GM18858 (cell line): ENCODE data around the gene TMIE.

Experiments
- ATAC-seq: cut with Tn5 transposase; IDR thresholded peaks from one replicate; pipeline ENCODE4 v1.9.1; 2021; ENCODE audit not compliant: unreplicated experiment

The TMIE gene

DNA sequence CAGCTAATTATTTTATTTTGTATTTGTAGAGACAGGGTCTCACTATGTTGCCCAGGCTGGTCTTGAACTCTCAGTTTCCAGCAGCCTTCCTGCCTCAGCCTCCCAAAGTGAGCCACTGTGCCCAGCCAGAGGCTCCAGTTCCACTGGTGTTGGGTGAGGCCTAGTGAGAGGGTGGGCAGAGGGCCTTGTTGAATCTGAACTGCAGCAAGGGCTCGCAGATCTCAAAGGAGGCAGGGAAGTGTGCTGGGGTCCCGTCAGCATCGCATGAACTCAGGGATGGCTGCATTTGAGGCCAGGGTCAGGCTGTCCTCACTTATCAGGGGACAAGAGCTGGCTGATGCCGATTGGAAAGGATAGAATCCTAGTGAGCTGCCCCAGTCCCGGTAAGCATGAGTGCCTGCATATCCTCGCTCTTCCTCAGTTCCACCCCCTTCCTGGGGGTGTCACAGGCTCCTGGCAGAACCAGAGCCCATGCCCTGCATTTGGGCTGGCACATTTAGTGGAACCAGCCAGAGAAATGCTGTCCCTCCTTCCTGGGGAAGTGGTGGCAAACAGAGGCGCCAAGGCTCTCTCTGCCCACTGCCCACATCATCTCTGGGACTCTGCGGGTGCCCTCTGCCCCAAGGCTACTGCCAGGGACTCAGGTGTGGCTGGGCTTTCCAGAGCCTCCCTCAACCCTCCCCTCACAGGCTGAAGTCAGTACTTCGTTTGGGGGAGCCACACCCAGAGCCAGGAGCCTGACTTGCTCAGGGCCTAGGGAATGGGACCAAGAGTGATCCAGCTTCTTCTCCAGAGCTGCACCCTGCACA is 31.8 kb upstream of the TMIE start:
- no peak for ATAC-seq

DNA sequence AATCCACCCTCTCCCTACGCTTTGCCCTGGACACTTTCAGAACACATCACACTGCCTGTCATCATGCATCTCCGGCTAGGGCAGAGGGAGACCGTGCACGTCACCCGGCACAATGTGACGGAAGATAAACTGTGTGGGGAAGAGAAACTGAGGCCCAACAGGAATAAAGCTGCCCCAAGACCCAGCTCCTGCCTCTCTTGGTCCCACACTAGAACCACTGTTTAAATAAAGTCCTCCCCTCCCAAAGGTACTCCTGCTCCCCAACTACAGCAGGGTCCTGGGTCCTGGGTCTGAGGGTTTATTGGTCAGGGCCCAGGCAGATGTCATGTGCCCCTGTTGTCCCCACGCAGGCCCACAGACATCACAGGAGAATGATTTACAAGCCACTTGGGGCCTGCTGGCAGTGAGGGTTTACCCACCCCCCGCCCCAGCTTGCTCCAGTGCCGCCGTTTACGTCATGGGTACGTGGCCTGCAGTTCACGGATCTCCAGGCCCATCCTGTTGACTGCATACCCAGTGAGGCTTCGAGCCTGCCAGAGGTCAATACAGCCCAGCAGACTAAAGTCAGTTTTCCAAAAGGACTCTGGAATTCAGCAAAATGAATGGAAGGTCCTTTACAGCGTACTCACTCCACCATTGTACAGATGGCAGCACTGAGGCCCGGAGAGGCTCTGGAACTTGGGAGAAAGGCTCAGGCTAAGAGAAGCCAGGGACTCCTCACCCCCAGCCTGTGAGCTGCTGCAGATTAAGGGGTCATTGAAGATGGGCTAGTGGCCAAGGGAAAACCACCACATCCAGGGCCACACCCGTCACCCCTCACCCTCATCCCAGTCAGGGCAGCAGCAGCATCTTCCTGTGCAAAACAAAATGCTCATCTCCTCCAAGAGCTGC is 30.9 kb upstream of the TMIE start:
- no peak for ATAC-seq

DNA sequence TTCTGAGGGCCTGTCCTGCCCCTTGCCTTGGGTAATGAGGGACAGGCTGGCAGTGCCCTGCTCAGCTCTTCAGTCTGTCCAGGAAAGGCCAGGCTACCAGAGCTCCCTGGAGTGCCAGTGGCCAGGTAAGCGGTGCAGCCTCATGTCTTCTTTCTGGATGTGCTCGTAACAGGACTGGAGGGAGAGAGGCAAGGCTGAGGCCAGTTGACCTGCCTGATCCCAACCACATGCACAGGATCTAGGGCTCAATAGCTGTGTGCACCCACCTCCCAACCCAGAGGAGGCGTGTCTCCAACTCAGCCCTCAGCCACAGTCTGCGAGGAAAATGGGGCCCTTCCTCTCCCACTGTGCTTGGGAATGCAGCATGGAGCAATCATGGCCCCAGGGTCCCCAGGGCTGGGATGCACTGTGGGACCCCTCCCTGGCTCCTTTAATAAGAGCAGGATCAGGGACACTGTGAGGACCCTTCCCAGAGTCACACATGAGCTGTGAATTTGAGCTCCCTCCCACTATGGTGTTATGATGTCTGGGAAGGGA is 30.2 kb upstream of the TMIE start:
- ATAC-seq, result no peak

DNA sequence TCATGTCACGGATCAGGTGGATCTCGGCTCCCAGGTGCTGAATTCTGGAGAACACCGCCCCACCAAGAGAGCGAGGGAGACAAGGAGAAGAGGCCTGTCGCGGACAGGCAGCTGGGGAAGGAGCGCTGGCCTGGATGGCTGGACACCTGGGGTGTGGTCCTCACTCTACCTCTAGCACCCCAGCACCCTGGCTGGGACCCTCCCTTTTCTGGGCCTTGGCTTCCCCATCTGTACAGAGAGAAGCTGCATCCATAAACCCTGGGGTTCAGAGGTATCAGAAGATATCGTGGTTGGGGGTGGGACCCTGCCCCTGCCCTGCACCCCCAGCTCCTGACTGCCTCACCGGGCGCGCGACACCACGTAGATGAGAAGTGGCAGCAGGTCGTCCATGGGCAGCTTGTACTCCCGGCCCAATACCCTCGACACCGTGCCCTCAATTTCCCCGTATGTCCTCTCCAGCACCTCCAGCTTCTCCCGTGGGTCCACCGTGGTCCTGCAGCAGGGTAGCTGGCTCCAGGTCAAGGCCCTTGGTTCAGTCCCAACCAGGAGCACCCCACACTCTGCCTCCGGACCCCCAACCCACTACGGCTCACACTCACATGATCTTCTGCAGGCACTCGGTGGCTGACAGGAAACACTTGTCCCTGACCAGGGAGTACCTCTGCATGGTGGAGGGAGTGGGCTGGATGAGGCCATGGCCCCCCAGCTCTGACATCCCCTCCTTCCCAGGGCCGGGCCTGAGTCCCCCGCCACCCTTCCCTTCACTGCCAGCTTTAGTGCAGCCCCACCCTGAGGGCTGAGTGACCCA is 29.4 kb upstream of the TMIE start:
- no peak for ATAC-seq

DNA sequence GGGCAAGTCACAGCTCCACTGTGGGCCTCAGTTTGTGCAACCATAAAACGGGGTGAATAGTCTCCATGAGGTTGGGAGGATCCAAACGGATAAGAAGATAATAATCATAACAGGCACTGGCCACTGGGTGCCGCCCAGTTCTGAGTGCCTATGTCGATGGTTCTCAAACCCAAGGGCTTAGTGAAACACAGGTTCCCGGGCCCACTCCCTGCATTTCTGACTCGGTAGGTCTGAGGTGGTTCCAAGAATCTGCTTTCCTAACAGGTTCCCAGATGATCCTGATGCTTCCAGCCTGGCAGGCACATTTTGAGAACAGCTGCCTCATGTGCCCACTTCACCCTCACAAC is 28.9 kb upstream of the TMIE start:
- ATAC-seq, result no peak

DNA sequence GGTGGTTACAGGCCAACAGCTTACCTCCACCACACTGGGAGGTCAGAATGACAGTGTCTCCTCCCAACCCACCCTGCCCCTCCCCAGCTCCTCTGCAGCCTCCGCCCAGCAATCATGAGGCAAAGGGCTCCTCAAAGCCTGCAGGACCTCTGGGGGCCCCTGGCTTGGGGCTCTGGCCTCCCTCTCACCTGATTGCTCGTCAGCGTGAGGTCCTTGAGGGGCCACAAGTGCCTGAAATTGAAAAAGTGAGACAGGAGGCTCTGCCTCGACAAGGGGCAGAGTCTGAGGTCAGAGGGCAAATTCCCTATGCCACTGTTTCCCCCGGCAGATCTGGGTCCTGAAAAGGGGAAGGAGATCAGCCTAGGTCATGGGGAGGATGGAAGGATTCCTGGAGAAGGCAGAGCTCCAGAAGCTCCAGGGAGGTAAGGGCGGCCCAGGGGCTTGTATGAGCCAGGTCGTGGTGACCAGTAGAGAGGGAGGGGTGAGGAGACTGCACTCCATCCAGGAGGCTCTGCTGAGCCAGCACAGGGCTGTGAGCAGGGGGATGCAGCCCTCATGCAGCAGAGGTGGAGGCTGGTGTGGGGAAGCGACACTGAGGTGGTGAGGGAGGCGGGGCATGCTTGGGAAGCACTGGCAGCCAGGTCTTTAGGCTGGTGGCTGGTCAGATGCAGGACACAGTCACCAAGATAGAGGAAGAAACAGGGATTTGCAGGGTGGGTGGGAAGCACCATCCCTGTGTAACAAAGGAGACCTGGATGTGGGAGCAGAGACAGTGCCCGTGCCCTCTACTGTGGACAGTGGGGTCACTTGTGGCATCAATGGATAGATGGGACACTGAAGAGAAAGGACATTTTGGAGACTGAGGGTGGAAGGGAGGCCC is 27.8 kb upstream of the TMIE start:
- ATAC-seq, result no peak

DNA sequence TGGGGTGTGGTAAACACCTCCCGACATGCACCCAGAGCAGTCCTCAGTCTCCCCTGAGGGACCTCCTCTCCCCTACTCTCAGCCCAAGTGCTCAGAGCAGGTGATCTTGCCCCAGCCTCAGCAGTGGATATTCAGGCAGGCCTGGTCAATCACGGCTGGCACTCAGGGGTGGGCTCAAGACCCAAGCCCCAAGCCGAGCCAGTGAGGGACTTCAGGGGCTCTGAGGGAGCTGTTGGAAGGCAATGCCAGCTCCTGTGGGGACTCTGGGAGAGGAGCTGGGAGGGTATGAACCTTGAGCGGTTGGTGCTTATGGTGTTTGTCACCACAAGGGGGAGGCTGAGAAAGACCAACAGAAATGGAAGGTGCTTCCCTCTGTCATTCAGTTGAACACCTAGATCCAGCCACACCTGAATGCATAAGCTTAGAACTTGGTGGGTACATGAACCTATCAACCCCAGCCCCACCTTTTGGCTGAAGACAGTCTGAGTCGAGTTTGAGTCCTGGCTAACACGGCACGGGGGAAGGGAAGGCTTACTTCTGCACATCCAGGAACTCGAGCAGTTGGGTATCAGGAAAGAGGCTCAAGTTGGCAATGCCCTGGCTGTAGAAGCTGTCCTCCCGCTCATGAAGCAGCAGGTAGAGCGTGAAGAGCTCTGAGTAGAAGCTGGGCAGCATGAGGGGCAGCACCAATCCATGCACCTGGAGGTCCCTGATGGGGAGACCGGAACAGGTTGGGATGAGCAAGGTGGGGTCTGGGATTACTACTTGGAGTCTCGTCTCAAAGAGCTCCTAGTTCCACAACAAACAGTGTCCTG is 27.0 kb upstream of the TMIE start:
- no peak for ATAC-seq

- no peak for ATAC-seq
Observed at GRCh38 chr3:46675426-46675825, 25.8 kb upstream of the TMIE start.

DNA sequence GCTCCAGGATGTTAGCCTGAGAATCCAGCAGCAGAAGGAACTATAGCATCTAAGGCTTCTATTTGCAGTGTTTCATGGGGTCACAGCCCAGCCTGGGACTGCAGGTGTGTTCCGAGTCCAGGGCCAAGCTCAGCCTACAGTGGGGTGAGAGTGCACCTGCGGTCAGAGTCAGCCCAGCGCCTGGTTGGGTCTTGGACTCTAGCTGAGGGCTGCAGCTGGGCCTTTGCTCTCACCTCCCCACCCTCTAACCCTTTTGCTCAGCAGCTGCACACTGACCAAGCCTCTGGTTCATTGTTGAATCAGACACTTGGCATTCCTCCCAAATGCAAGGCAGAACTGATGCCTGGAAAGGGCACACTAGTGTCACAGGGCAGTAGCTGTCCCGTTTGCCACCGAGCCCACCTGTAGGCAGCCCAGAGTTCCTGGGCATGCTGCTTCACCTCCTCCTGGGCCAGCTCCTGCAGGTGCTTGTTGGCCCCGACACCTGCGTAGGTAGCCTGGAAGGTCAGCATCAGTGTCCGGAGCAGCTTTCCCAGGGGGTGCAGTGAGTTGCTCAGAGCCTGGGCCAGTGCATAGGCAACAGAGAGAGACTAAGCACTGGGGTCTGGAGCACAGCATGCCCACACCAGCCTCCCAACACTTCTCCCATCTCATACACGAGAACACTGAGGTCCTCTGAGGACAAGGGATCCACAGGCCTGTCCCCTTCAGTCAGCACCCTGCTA is 25.2 kb upstream of the TMIE start:
- no peak for ATAC-seq

GRCh38 chr3:46676601-46677410 is 24.4 kb upstream of the TMIE start:
- ATAC-seq, result no peak

- no peak for ATAC-seq
Observed at GRCh38 chr3:46677411-46677726, 23.8 kb upstream of the TMIE start.

DNA sequence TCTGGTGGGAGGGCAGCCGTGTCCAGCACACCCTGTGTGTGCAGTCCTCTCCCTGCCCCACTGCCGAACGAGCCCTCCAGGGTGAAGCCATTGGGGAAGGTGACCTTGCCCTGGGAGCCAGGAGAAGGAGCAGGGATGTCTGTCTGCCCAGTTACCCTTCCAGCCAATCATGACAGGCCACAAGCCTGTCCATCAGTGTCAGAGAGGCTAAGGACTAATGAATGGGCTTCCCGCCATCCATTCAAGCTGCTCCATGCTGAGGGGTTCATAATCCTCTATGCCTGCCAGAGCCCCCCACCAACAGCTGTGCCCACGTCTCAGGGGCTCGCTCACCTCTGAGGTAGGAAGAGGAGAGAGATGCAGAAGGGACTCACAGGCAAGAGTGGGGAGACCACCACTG is 22.9 kb upstream of the TMIE start:
- no peak for ATAC-seq

DNA sequence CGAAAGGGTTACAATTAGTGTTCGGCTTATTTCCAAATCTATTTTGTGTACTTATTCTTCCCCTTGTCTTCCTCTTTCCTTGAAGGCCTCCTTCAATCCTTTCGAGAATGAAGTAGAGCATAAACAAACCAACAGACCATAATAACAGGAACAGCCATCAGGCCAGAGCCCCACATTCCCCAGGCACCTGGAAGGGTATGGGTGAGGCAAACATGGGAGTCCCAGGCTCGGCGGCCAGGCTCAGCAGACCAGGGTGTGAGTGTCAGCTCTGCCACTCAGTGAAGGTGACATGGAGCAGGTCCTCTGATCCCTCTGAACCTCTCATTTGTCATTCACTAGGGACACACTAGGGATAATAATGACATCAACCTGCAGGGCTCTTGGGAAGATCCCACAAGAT is 21.5 kb upstream of the TMIE start:
- no peak for ATAC-seq

DNA sequence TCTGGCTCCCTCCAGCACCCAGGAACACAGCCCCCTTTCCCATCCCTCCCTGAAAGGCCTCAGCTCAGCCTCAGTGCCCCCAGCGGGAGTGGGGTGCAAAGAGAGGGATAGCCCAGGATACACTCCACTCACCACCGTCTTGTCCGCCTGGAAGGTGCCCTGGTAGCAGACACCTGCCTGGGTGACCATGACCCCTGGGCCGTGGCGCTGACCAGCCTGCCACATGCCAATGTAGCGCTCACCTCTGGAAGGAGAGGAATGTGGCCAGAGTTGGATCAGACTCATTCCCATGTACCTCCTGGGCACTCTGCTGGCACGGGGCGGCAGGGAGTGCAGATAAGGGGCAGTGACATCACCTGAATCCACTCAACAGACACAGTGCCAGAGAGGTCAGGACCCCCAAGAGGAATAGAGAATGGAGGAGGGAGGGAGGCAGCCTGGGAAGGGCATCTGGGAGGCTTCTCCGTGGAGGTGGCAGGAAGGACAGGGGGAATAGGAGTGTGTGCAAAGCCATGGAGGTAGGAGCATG is 20.8 kb upstream of the TMIE start:
- ATAC-seq, result no peak

DNA sequence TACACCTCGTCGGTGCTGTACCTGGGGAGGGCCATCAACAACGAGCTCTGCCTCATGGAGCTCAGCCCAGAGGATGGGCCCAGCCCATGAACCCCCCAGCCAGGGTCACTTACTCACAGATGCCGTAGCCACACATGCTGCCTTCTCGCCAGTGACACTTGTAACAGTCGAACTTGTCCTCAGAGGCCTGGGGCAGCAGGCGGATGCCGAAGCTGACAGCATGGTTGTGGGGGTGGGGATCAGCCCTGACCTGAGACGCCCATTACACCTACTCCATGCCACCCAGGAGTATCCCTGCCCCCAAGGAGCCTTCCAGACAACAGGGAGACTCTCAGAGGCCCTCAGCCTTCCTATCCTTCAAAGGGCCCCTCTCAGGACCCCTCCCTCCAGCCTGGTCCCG is 19.8 kb upstream of the TMIE start:
- no peak for ATAC-seq

DNA sequence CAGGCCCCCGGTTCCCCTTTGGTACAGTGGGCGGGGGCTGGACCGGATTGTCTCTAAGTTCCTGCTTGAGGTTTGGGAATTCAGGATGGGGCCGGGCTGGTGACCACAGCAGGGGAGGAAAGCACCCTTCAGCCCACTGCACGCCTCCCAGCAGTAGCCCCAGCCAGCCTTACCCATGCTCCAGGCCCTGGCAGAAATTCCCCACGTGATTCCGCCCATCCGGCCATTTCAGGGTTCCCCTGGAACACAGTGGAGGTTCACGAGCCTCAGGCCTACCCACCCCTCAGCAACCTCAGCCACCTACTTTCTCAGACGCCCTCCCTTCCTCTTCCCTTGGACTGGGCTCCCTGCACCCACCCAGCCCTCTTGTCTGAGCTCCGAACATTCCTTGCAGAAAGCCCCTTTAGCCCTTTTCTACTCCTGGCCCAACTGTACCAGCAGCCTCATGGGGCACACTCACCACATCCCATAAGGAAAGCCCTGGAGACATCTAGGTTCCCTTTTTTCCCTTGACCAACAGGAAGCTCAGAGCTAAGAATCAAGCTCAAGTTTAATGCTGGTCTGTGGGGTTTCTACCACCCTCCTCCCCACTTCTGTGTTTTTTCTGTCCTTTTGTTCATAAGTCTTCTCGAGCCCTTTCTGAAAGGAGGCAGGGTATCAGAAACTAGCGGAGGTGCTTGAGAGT is 19.2 kb upstream of the TMIE start:
- no peak for ATAC-seq

- ATAC-seq, result no peak
Observed at GRCh38 chr3:46682974-46683373, 18.2 kb upstream of the TMIE start.
